ENCODE measurements around the gene NTRK3.

DNA sequence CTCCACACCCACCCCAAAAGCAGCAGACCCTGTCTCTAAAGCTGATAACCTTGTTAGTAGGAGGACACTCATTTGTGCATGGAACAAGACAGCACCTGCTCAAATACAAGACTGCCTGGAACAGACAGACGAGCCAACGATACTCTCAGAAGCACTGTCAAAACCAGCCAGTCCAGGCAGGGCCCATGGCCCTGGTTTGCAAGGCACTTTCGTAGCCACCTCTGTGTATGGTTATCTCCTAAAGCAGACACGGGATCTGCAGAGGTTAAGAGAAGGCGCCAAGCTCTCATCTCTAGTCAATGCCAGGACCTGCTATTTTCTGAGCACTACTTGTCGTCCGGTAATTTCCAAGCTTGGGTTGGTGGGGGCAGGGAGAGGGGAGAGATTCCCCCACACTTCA is 10.5 kb downstream of the NTRK3 start:
- TF ChIP-seq EP300 (IDR thresholded peaks at IDR 0.05): no peak
- TF ChIP-seq, protein P1, sequence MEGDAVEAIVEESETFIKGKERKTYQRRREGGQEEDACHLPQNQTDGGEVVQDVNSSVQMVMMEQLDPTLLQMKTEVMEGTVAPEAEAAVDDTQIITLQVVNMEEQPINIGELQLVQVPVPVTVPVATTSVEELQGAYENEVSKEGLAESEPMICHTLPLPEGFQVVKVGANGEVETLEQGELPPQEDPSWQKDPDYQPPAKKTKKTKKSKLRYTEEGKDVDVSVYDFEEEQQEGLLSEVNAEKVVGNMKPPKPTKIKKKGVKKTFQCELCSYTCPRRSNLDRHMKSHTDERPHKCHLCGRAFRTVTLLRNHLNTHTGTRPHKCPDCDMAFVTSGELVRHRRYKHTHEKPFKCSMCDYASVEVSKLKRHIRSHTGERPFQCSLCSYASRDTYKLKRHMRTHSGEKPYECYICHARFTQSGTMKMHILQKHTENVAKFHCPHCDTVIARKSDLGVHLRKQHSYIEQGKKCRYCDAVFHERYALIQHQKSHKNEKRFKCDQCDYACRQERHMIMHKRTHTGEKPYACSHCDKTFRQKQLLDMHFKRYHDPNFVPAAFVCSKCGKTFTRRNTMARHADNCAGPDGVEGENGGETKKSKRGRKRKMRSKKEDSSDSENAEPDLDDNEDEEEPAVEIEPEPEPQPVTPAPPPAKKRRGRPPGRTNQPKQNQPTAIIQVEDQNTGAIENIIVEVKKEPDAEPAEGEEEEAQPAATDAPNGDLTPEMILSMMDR (IDR thresholded peaks at IDR 0.05): no peak

All from suprapubic skin (tissue), 3 donors.